ENCODE measurements around the gene CASZ1.

- TF ChIP-seq POLR2A (IDR thresholded peaks at IDR 0.05) (no peak), CTCF (IDR thresholded peaks at IDR 0.05) (no peak)
Measured at GRCh38 chr1:10724511-10724910, 71.9 kb downstream of the CASZ1 start.

All from testis (tissue), 2 donors.